GM12891 (cell line): ENCODE measurements around the gene DHX15.

Experiments
- POLR2A ChIP-seq: IDR thresholded peaks from 2 replicates; pipeline ENCODE4 v1.6.1; 2011; ENCODE audit warnings: low read depth, low read length, control low read depth
- POLR2AphosphoS5 ChIP-seq: IDR thresholded peaks from 2 replicates; pipeline ENCODE4 v1.6.1; 2011; ENCODE audit warnings: low read depth, low read length, control low read depth
- SPI1 ChIP-seq: IDR thresholded peaks from 2 replicates; pipeline ENCODE4 v1.6.1; 2011; ENCODE audit warnings: low read depth, low read length, control low read depth

DNA sequence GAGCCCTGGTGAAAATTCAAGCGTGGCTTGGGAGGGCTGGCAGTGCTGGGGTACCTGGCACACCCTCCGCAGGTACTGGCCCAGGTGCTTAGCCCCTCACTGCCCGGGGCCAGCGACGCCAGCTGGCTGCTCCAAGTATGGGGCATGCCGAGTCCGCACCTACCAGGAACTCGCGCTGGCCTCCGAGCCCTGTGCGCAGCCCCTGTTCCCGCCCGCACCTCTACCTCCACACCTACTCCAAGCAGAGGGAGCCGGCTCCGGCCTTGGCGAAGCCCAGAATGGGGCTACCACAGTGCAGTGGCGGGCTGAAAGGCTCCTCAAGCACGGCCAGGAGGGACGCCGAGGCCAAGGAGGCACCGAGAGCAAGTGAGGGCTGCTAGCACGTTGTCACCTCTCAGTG, 14.9 kb upstream of the DHX15 start:
- no peak for TF ChIP-seq POLR2A
- no peak for TF ChIP-seq POLR2AphosphoS5
- TF ChIP-seq SPI1, result no peak
